GM18519 (cell line): ENCODE results near the gene CLDN5.

Experiments
- ATAC-seq: cut with Tn5 transposase; IDR thresholded peaks from one replicate; pipeline ENCODE4 v1.9.1; 2021; ENCODE audit warnings: mild to moderate bottlenecking, moderate library complexity; ENCODE audit not compliant: unreplicated experiment, low FRiP score

CLDN5 gene

GRCh38 chr22:19523240-19524169 lies 705 bp downstream of the CLDN5 start:
- ATAC-seq, result no peak

- no peak for ATAC-seq
Observed at GRCh38 chr22:19522881-19523239, 1.4 kb downstream of the CLDN5 start.

GRCh38 chr22:19522190-19522880 lies 1.9 kb downstream of the CLDN5 start:
- no peak for ATAC-seq

GRCh38 chr22:19520566-19521305 lies 3.5 kb downstream of the CLDN5 start:
- ATAC-seq, result no peak

- ATAC-seq, result no peak
Observed at GRCh38 chr22:19520007-19520406, 4.2 kb downstream of the CLDN5 start.

- no peak for ATAC-seq
Observed at GRCh38 chr22:19519041-19519926, 4.9 kb downstream of the CLDN5 start.

GRCh38 chr22:19518635-19519034 lies 5.6 kb downstream of the CLDN5 start:
- no peak for ATAC-seq

- no peak for ATAC-seq
Observed at GRCh38 chr22:19517919-19518611, 6.1 kb downstream of the CLDN5 start.

- ATAC-seq, result no peak
Observed at GRCh38 chr22:19517171-19517500, 7.1 kb downstream of the CLDN5 start.

- no peak for ATAC-seq
Observed at GRCh38 chr22:19516378-19517170, 7.6 kb downstream of the CLDN5 start.

GRCh38 chr22:19515654-19516377 lies 8.4 kb downstream of the CLDN5 start:
- ATAC-seq, result no peak

GRCh38 chr22:19514831-19515565 lies 9.2 kb downstream of the CLDN5 start:
- no peak for ATAC-seq

- no peak for ATAC-seq
Observed at GRCh38 chr22:19513823-19514222, 10.4 kb downstream of the CLDN5 start.

GRCh38 chr22:19510919-19511341 lies 13.3 kb downstream of the CLDN5 start:
- ATAC-seq, result no peak

GRCh38 chr22:19509923-19510322 lies 14.3 kb downstream of the CLDN5 start:
- ATAC-seq, result no peak

GRCh38 chr22:19509191-19509590 lies 15.0 kb downstream of the CLDN5 start:
- no peak for ATAC-seq

- ATAC-seq, result no peak
Observed at GRCh38 chr22:19508024-19508776, 16.0 kb downstream of the CLDN5 start.
